HepG2 (cell line): ENCODE data around the gene TRAF4. TPM values are rescaled to one million over a fixed set of nuclear protein-coding genes. Genes with fewer than 3 reads are reported as not detected.

ENCODE experiments used
- AHDC1 ChIP-seq: sonication (generic); formaldehyde crosslinking; IDR thresholded peaks from 2 replicates; pipeline ENCODE4 v1.5.1; 2020; ENCODE audit warnings: mild to moderate bottlenecking, missing genetic modification reagents, borderline replicate concordance
- ARID2 ChIP-seq: sonication (generic); formaldehyde crosslinking; IDR thresholded peaks from 2 replicates; pipeline ENCODE4 v1.8.1; 2022; ENCODE audit warnings: mild to moderate bottlenecking, missing genetic modification reagents, borderline replicate concordance
- DMTF1 ChIP-seq: sonication (generic); formaldehyde crosslinking; IDR thresholded peaks from 2 replicates; pipeline ENCODE4 v1.4.0; 2020; ENCODE audit warnings: mild to moderate bottlenecking, missing genetic modification reagents
- FOXP1 ChIP-seq, 2 experiments: fragments of 450-650 bp in 1 of 2; IDR thresholded peaks; 2 replicates each; pipeline ENCODE4 v1.6.1; 2017 to 2018; ENCODE audit warnings: antibody characterized with exemption in 1 of 2
- HNF4A ChIP-seq: sonication (generic); formaldehyde crosslinking; IDR thresholded peaks from 2 replicates; pipeline ENCODE4 v1.4.0; 2020; ENCODE audit warnings: missing genetic modification reagents
- KDM2A ChIP-seq: sonication (generic); formaldehyde crosslinking; IDR thresholded peaks from 2 replicates; pipeline ENCODE4 v1.4.0; 2020; ENCODE audit warnings: low read depth, missing genetic modification reagents, borderline replicate concordance
- KDM5A ChIP-seq: fragments of 200-600 bp; sonication (generic); IDR thresholded peaks from 2 replicates; pipeline ENCODE4 v1.7.0; 2018; ENCODE audit warnings: antibody characterized with exemption, mild to moderate bottlenecking, low read length, borderline replicate concordance
- KLF9 ChIP-seq: IDR thresholded peaks from 2 replicates; pipeline ENCODE4 v1.6.1; 2016; ENCODE audit warnings: low read depth
- NCOA2 ChIP-seq: sonication (generic); formaldehyde crosslinking; IDR thresholded peaks from 2 replicates; pipeline ENCODE4 v1.8.0; 2022; ENCODE audit warnings: inconsistent platforms
- NONO ChIP-seq, 2 experiments: fragments of 450-650 bp in 1 of 2; sonication (generic) in 1 of 2; formaldehyde crosslinking in 1 of 2; IDR thresholded peaks in 1 of 2; conservative IDR thresholded peaks in 1 of 2; 2 replicates each; pipeline versions ENCODE4 v1.6.1 to v1.8.0; 2017 to 2022; ENCODE audit warnings: mild to moderate bottlenecking in 1 of 2, missing genetic modification reagents in 1 of 2, moderate library complexity in 1 of 2
- NR2F2 ChIP-seq: IDR thresholded peaks from 2 replicates; pipeline ENCODE4 v1.6.1; 2012; ENCODE audit warnings: low read depth, inconsistent platforms, borderline replicate concordance
- POLR2G ChIP-seq: fragments of 200-400 bp; formaldehyde crosslinking; IDR thresholded peaks from 2 replicates; pipeline ENCODE4 v1.6.1; 2018; ENCODE audit warnings: mild to moderate bottlenecking, low read depth, low read length, moderate library complexity
- RBM39 ChIP-seq: fragments of 200-400 bp; formaldehyde crosslinking; IDR thresholded peaks from one replicate; pipeline ENCODE4 v1.6.1; 2018; ENCODE audit warnings: antibody characterized with exemption, mild to moderate bottlenecking, low read depth, low read length; ENCODE audit not compliant: poor library complexity, severe bottlenecking
- SKI ChIP-seq: fragments of 450-650 bp; IDR thresholded peaks from one replicate; pipeline ENCODE4 v1.6.1; 2018; ENCODE audit warnings: mild to moderate bottlenecking; ENCODE audit not compliant: partially characterized antibody
- TEAD3 ChIP-seq: optimal IDR thresholded peaks from 2 replicates; pipeline ENCODE3; 2016; ENCODE audit warnings: borderline replicate concordance
- ZMAT5 ChIP-seq: sonication (generic); formaldehyde crosslinking; IDR thresholded peaks from 2 replicates; pipeline ENCODE4 v1.5.0; 2020; ENCODE audit warnings: mild to moderate bottlenecking, low read depth, missing genetic modification reagents, borderline replicate concordance
- ZNF710 ChIP-seq: sonication (generic); formaldehyde crosslinking; IDR thresholded peaks from 2 replicates; pipeline ENCODE4 v1.5.0; 2020; ENCODE audit warnings: mild to moderate bottlenecking, missing genetic modification reagents, borderline replicate concordance
- polyA plus RNA-seq, 8 experiments: library from polyadenylated mRNA; depleted of rRNA in 3 of 8; stranded (reverse) in 7 of 8; unstranded in 1 of 8; fragments of >200 nt; fragmentation: Illumina TruSeq in 4 of 8; extraction: Trizol in 4 of 8; gene quantifications; 2 replicates each; pipeline versions ENCODE4 v1.2.1 to v1.2.3, GENCODE V29; 2011 to 2016; ENCODE audit warnings: low read depth in 4 of 8, missing spikeins in 1 of 8, mixed read lengths in 1 of 8; ENCODE audit not compliant: insufficient read depth in 1 of 8
- total RNA-seq, 5 experiments: library from RNA; depleted of rRNA; stranded (reverse); fragments of >200 nt; fragmentation: Illumina TruSeq; extraction: Trizol; gene quantifications; 2 replicates each; pipeline ENCODE4 v1.2.3, GENCODE V29; 2016; ENCODE audit warnings: low read depth in 1 of 5

Gene TRAF4
- total and polyA plus RNA-seq, 2 of the 13 experiments (the other 11 are each of a cell fraction or from before 2014, with no cell fraction given), result 86.0 to 89.9 TPM

GRCh38 chr17:28744104-28744971 lies 527 bp downstream of the TRAF4 start (continued):
- TF ChIP-seq KDM5A, result peak; percentile 44; the same call in 1 of the 2 replicates
- TF ChIP-seq KLF9 (CRISPR knock-in tag), result no peak
- TF ChIP-seq DMTF1, result no peak
- TF ChIP-seq NR2F2, result peak; percentile 74
- no peak for TF ChIP-seq FOXP1 (IDR thresholded peaks at IDR 0.05)
- TF ChIP-seq FOXP1 (CRISPR knock-in tag; IDR thresholded peaks at IDR 0.05), result 0 out of 2 replicates have a peak, but pooled peaks have one; percentile 8
- TF ChIP-seq RBM39, result peak; percentile 56
- TF ChIP-seq KDM2A, result peak; percentile 8; the same call in 1 of the 2 replicates
- TF ChIP-seq SKI, result no peak
- TF ChIP-seq ZMAT5, result no peak
- no peak for TF ChIP-seq ARID2
- TF ChIP-seq POLR2G, result peak; percentile 82; the same call in 1 of the 2 replicates
- TF ChIP-seq AHDC1 (CRISPR knock-in tag), result 0 out of 2 replicates have a peak, but pooled peaks have one; percentile 6
- TF ChIP-seq NONO (IDR thresholded peaks at IDR 0.05), result no peak
- 0 out of 2 replicates have a peak, but pooled peaks have one; percentile 45 for TF ChIP-seq NONO (CRISPR knock-in tag; conservative IDR thresholded peaks at IDR 0.05)
- TF ChIP-seq HNF4A (CRISPR knock-in tag), result peak; percentile 92
- TF ChIP-seq ZNF710, result 0 out of 2 replicates have a peak, but pooled peaks have one; percentile 19
- TF ChIP-seq NCOA2 (CRISPR knock-in tag), result peak; percentile 66
- peak; percentile 92 for TF ChIP-seq TEAD3
